ENCODE data around the gene TRIM56. TPM values are rescaled to one million over a fixed set of nuclear protein-coding genes. Genes with fewer than 3 reads are reported as not detected.
A peak's percentile ranks its signal among the peaks of the same experiment; 100 is the strongest.

The TRIM56 gene
- total and polyA plus RNA-seq, 2 experiments from 2014 or later = 8.8 to 10.3 TPM

DNA sequence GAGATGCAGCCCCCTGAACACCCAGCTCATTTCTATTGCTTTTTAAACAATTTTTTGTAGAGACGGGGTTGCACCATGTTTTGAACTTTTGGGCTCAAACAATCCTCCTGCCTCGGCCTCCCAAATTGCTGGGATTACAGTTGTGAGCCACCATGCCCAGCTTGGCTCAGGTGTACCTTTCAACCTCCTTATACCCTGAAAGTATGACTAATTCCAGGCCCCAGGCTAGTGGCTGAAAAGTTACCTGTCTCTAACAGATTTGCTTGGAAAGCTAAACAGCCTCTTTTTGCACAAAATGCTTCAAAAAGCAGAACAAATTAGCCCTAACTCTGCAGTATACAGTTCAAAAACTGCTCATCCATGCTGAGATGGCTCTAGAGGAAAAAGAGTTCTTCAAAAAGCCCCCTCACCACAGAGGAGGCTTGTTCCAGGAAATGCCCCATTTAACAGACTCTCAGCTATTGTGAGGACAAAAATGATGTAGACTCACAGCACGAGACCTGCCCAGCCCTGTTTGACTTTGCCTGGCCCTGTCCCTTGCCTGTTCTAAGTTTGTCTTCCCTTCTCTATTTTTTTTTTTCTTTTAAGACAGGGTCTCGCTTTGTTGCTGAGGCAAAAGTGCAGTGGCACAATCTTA, 55.6 kb downstream of the TRIM56 start:
- peak overlapping the region; percentile 98 for H3K27ac ChIP-seq
- H3K4me1 ChIP-seq (ENCODE audit: insufficient read depth) = peaks cover 36% of the 10 kb centered on the region
- H3K4me2 ChIP-seq (ENCODE audit: unreplicated experiment) = no peak overlapping the region
- TF ChIP-seq EZH2 (IDR thresholded peaks at IDR 0.05; ENCODE audit: insufficient read depth, poor library complexity, severe bottlenecking) (no peak), EZH2phosphoT487 (IDR thresholded peaks at IDR 0.05; ENCODE audit: insufficient read depth, low read depth) (no peak)
- no peak overlapping the region for H2AFZ ChIP-seq
- no peaks in the 10 kb centered on the region for H3K9me3 ChIP-seq (ENCODE audit: low read depth)
- H3K9me2 ChIP-seq (ENCODE audit: insufficient read depth) = no peaks in the 10 kb centered on the region
- no peak for DNase-seq
- H3K36me3 ChIP-seq (ENCODE audit: low read depth) = peaks cover 18% of the 10 kb centered on the region
- 98 to 99% methylated on average over 4 of the region's 4 CpGs for WGBS, 2 experiments (ENCODE audit: low coverage in 1 of 2, low lambda C conversion rate in 2 of 2, missing lambda C conversion rate in 2 of 2)
- H4K20me1 ChIP-seq (ENCODE audit: insufficient read depth) = no peaks in the 10 kb centered on the region
- in situ Hi-C loops (cut with MboI) = loop anchor here (10.0 kb wide), 1 partner anchor 144 kb away; no protein-coding TSS in a partner anchor
- H3K9ac ChIP-seq = peak overlapping the region; percentile 43
- H3K79me2 ChIP-seq (ENCODE audit: insufficient read depth) = no peaks in the 10 kb centered on the region
- no peak overlapping the region for H3K4me3 ChIP-seq
- H3F3A ChIP-seq (ENCODE audit: insufficient read depth) = peaks cover 58% of the 10 kb centered on the region
- H3K27me3 ChIP-seq (replicated peaks; ENCODE audit: insufficient read depth) = no peaks in the 10 kb centered on the region

Other genes starting within 250 kb of the TRIM56 start
- gene SLC12A9, start 232.8 kb upstream of the TRIM56 start, total RNA-seq (2014; rRNA removed; shearing (Covaris generic)) = 16.8 and 21.2 TPM in 2 replicates
- 6.1 and 7.9 TPM in 2 replicates for gene SLC12A9, start 232.8 kb upstream of the TRIM56 start, polyA plus RNA-seq (2016; fragmentation: Nextera tagmentation; extraction: Ambion mirVana)
- gene TRIP6, start 218.1 kb upstream of the TRIM56 start, total RNA-seq (2014; rRNA removed; shearing (Covaris generic)) = 113 and 121 TPM in 2 replicates
- gene TRIP6, start 218.1 kb upstream of the TRIM56 start, polyA plus RNA-seq (2016; fragmentation: Nextera tagmentation; extraction: Ambion mirVana) = 68.6 and 71.3 TPM in 2 replicates
- gene SRRT, start 210.4 kb upstream of the TRIM56 start, total RNA-seq (2014; rRNA removed; shearing (Covaris generic)) = 57.1 and 58.9 TPM in 2 replicates
- gene SRRT, start 210.4 kb upstream of the TRIM56 start, polyA plus RNA-seq (2016; fragmentation: Nextera tagmentation; extraction: Ambion mirVana) = 74.8 and 74.9 TPM in 2 replicates
- gene UFSP1, start 195.8 kb upstream of the TRIM56 start, total RNA-seq (2014; rRNA removed; shearing (Covaris generic)) = 6.7 and 9.9 TPM in 2 replicates
- gene UFSP1, start 195.8 kb upstream of the TRIM56 start, polyA plus RNA-seq (2016; fragmentation: Nextera tagmentation; extraction: Ambion mirVana) = 4.3 and 5.1 TPM in 2 replicates
- gene ACHE, start 189.6 kb upstream of the TRIM56 start, total RNA-seq (2014; rRNA removed; shearing (Covaris generic)) = not detected in 2 replicates
- 0.14 TPM in 1 of 2 replicates, not detected in the other for gene ACHE, start 189.6 kb upstream of the TRIM56 start, polyA plus RNA-seq (2016; fragmentation: Nextera tagmentation; extraction: Ambion mirVana)
- gene MUC3A, start 135.9 kb upstream of the TRIM56 start, total RNA-seq (2014; rRNA removed; shearing (Covaris generic)) = not detected in 2 replicates
- not detected in 2 replicates for gene MUC3A, start 135.9 kb upstream of the TRIM56 start, polyA plus RNA-seq (2016; fragmentation: Nextera tagmentation; extraction: Ambion mirVana)
- 0.54 and 1.5 TPM in 2 replicates for gene MUC12, start 115.9 kb upstream of the TRIM56 start, total RNA-seq (2014; rRNA removed; shearing (Covaris generic))
- gene MUC12, start 115.9 kb upstream of the TRIM56 start, polyA plus RNA-seq (2016; fragmentation: Nextera tagmentation; extraction: Ambion mirVana) = 1.0 and 1.3 TPM in 2 replicates
- not detected in 2 replicates for gene MUC17, start 65.4 kb upstream of the TRIM56 start, total RNA-seq (2014; rRNA removed; shearing (Covaris generic))
- not detected in 2 replicates for gene MUC17, start 65.4 kb upstream of the TRIM56 start, polyA plus RNA-seq (2016; fragmentation: Nextera tagmentation; extraction: Ambion mirVana)
- gene SERPINE1, start 41.6 kb downstream of the TRIM56 start, total RNA-seq (2014; rRNA removed; shearing (Covaris generic)) = 1,900 and 2,000 TPM in 2 replicates
- 1,537 and 1,563 TPM in 2 replicates for gene SERPINE1, start 41.6 kb downstream of the TRIM56 start, polyA plus RNA-seq (2016; fragmentation: Nextera tagmentation; extraction: Ambion mirVana)
- gene AP1S1, start 69.0 kb downstream of the TRIM56 start, total RNA-seq (2014; rRNA removed; shearing (Covaris generic)) = 198 and 236 TPM in 2 replicates
- gene AP1S1, start 69.0 kb downstream of the TRIM56 start, polyA plus RNA-seq (2016; fragmentation: Nextera tagmentation; extraction: Ambion mirVana) = 37.4 and 38.2 TPM in 2 replicates
- gene VGF, start 80.1 kb downstream of the TRIM56 start, total RNA-seq (2014; rRNA removed; shearing (Covaris generic)) = 0.89 TPM in 1 of 2 replicates, not detected in the other
- gene VGF, start 80.1 kb downstream of the TRIM56 start, polyA plus RNA-seq (2016; fragmentation: Nextera tagmentation; extraction: Ambion mirVana) = 0.11 TPM in 1 of 2 replicates, not detected in the other
- not detected in 2 replicates for gene NAT16, start 94.8 kb downstream of the TRIM56 start, total RNA-seq (2014; rRNA removed; shearing (Covaris generic))
- not detected in 2 replicates for gene NAT16, start 94.8 kb downstream of the TRIM56 start, polyA plus RNA-seq (2016; fragmentation: Nextera tagmentation; extraction: Ambion mirVana)
- not detected in 2 replicates for gene MOGAT3, start 115.6 kb downstream of the TRIM56 start, total RNA-seq (2014; rRNA removed; shearing (Covaris generic))
- not detected in 2 replicates for gene MOGAT3, start 115.6 kb downstream of the TRIM56 start, polyA plus RNA-seq (2016; fragmentation: Nextera tagmentation; extraction: Ambion mirVana)
- gene PLOD3, start 132.1 kb downstream of the TRIM56 start, total RNA-seq (2014; rRNA removed; shearing (Covaris generic)) = 126 and 149 TPM in 2 replicates
- gene PLOD3, start 132.1 kb downstream of the TRIM56 start, polyA plus RNA-seq (2016; fragmentation: Nextera tagmentation; extraction: Ambion mirVana) = 189 and 190 TPM in 2 replicates
- 98.0 and 102 TPM in 2 replicates for gene ZNHIT1, start 132.7 kb downstream of the TRIM56 start, total RNA-seq (2014; rRNA removed; shearing (Covaris generic))
- 119 and 129 TPM in 2 replicates for gene ZNHIT1, start 132.7 kb downstream of the TRIM56 start, polyA plus RNA-seq (2016; fragmentation: Nextera tagmentation; extraction: Ambion mirVana)
- 2.9 and 5.0 TPM in 2 replicates for gene CLDN15, start 152.3 kb downstream of the TRIM56 start, total RNA-seq (2014; rRNA removed; shearing (Covaris generic))
- 0.81 and 1.4 TPM in 2 replicates for gene CLDN15, start 152.3 kb downstream of the TRIM56 start, polyA plus RNA-seq (2016; fragmentation: Nextera tagmentation; extraction: Ambion mirVana)
- 169 and 193 TPM in 2 replicates for gene FIS1, start 159.6 kb downstream of the TRIM56 start, total RNA-seq (2014; rRNA removed; shearing (Covaris generic))
- gene FIS1, start 159.6 kb downstream of the TRIM56 start, polyA plus RNA-seq (2016; fragmentation: Nextera tagmentation; extraction: Ambion mirVana) = 235 and 237 TPM in 2 replicates
- gene IFT22, start 236.3 kb downstream of the TRIM56 start, total RNA-seq (2014; rRNA removed; shearing (Covaris generic)) = 40.1 and 51.9 TPM in 2 replicates
- gene IFT22, start 236.3 kb downstream of the TRIM56 start, polyA plus RNA-seq (2016; fragmentation: Nextera tagmentation; extraction: Ambion mirVana) = 52.1 and 59.8 TPM in 2 replicates